Neural progenitor cell (in vitro differentiated cells): Measurements from ENCODE around the gene SETD3.

ENCODE experiments used
- CTCF ChIP-seq: fragments of 200-600 bp; sonication (generic); IDR thresholded peaks from 2 replicates; pipeline ENCODE4 v1.5.1; 2017; ENCODE audit warnings: antibody characterized with exemption, mild to moderate bottlenecking
- EZH2phosphoT487 ChIP-seq: fragments of 200-600 bp; sonication (generic); IDR thresholded peaks from 2 replicates; pipeline ENCODE4 v1.6.1; 2017; ENCODE audit warnings: antibody characterized with exemption

GRCh38 chr14:99380991-99381687 is 99.5 kb downstream of the SETD3 start:
- no peak for TF ChIP-seq CTCF
- no peak for TF ChIP-seq EZH2phosphoT487
